Activated naive CD8-positive, alpha-beta T cell treated with anti-CD3 and anti-CD28 coated beads for 36 hours (primary cell): ENCODE results near the gene PPOX. TPM values are rescaled to one million over a fixed set of nuclear protein-coding genes. Genes with fewer than 3 reads are reported as not detected.

Experiments used
- DNase-seq: peaks from one replicate; pipeline ENCODE4 v3.0.0; 2021
- H3K27ac Mint-ChIP-seq: one replicate; pipeline ENCODE4 v1.8.0; 2022; ENCODE audit warnings: mild to moderate bottlenecking, moderate library complexity, mixed read lengths
- H3K27me3 Mint-ChIP-seq: one replicate; pipeline ENCODE4 v1.8.0; 2022; ENCODE audit warnings: mild to moderate bottlenecking, mixed read lengths
- H3K36me3 Mint-ChIP-seq: one replicate; pipeline ENCODE4 v1.8.0; 2021; ENCODE audit warnings: mild to moderate bottlenecking, mixed read lengths
- H3K4me1 Mint-ChIP-seq: one replicate; pipeline ENCODE4 v1.8.0; 2021; ENCODE audit warnings: mixed read lengths
- H3K4me3 Mint-ChIP-seq: one replicate; pipeline ENCODE4 v1.8.0; 2022; ENCODE audit warnings: mild to moderate bottlenecking, moderate library complexity, mixed read lengths
- H3K9me3 Mint-ChIP-seq: one replicate; pipeline ENCODE4 v1.8.0; 2022; ENCODE audit warnings: mixed read lengths
- total RNA-seq, 2 experiments: library from RNA; stranded (reverse); gene quantifications; one replicate each; pipeline ENCODE4 v1.2.3, GENCODE V29; 2021

PPOX gene
- total RNA-seq, 2 experiments from 2014 or later = 20.1 to 20.8 TPM

DNA sequence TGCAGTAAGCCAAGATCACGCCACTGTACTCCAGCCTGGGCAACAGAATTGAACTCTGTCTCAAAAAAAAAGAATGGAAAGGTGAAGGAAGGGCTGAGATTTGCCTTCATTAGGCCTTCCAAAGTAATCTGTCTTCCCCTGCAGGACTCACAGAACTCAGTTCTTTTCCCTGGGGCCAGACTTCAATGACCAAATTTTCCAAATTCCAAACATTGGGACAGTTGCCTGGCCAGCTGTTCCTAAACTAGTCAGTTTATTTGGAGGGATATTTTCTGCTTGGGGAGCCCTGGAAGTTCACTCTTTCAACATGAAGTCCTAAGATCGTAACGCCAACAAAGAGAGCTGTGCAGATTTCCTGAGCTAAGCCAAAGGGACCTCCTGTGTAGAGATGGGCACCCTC lies 28.3 kb upstream of the PPOX start:
- Mint-ChIP-seq H3K9me3 (no peaks in the 10 kb centered on the region), H3K27ac (no peak overlapping the region), H3K27me3 (no peaks in the 10 kb centered on the region), H3K4me1 (peaks cover 7% of the 10 kb centered on the region), H3K36me3 (peaks cover 5% of the 10 kb centered on the region), H3K4me3 (no peak overlapping the region)
- DNase-seq = no peak

DNA sequence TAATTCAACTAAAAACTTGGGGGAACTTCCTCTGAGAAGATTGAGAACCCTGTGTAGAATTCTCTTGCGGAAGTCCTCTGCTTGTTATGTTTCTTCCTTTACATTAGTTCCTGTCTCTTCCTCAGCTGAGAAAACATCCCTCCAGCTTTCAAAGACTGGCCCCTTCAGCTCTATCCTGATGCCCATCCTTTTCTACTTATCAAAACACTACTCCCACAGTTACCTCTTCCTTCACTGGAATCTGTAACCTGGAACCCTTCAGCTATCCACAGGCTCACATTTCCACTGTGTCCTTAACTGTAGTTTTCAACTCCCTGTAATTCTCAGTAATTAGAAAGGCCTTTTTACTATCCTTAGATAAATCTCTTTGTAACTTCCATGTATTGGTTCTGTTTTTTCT lies 27.8 kb upstream of the PPOX start:
- Mint-ChIP-seq H3K36me3 (peaks cover 5% of the 10 kb centered on the region), H3K27ac (no peak overlapping the region), H3K4me3 (no peak overlapping the region), H3K27me3 (no peaks in the 10 kb centered on the region), H3K9me3 (no peaks in the 10 kb centered on the region), H3K4me1 (peaks cover 7% of the 10 kb centered on the region)
- no peak for DNase-seq

- peaks cover 7% of the 10 kb centered on the region for H3K4me1 Mint-ChIP-seq
- no peak overlapping the region for H3K4me3 Mint-ChIP-seq
- H3K9me3 Mint-ChIP-seq = no peaks in the 10 kb centered on the region
- peaks cover 5% of the 10 kb centered on the region for H3K36me3 Mint-ChIP-seq
- DNase-seq = no peak
- H3K27ac Mint-ChIP-seq = no peak overlapping the region
- H3K27me3 Mint-ChIP-seq = no peaks in the 10 kb centered on the region
Measured at GRCh38 chr1:161139766-161140165, 26.5 kb upstream of the PPOX start.

GRCh38 chr1:161140755-161141400 lies 25.3 kb upstream of the PPOX start:
- Mint-ChIP-seq H3K27ac (no peak overlapping the region), H3K4me1 (peaks cover 2% of the 10 kb centered on the region), H3K4me3 (no peak overlapping the region), H3K36me3 (peaks cover under 1% of the 10 kb centered on the region), H3K27me3 (no peaks in the 10 kb centered on the region), H3K9me3 (no peaks in the 10 kb centered on the region)
- no peak for DNase-seq

- no peaks in the 10 kb centered on the region for H3K27me3 Mint-ChIP-seq
- H3K4me3 Mint-ChIP-seq = no peak overlapping the region
- H3K27ac Mint-ChIP-seq = no peak overlapping the region
- no peaks in the 10 kb centered on the region for H3K9me3 Mint-ChIP-seq
- no peak for DNase-seq
- no peaks in the 10 kb centered on the region for H3K4me1 Mint-ChIP-seq
- H3K36me3 Mint-ChIP-seq = no peaks in the 10 kb centered on the region
Measured at GRCh38 chr1:161145832-161146231, 20.4 kb upstream of the PPOX start.

- no peak for DNase-seq
- Mint-ChIP-seq H3K4me3 (peak overlapping the region; percentile 94), H3K9me3 (no peaks in the 10 kb centered on the region), H3K27ac (peak overlapping the region; percentile 85), H3K36me3 (peaks cover 9% of the 10 kb centered on the region), H3K4me1 (peaks cover 10% of the 10 kb centered on the region), H3K27me3 (no peaks in the 10 kb centered on the region)
Measured at GRCh38 chr1:161153176-161153575, 13.1 kb upstream of the PPOX start.

- peak within 1 kb of the TSS; percentile 94 for H3K4me3 Mint-ChIP-seq
- peak within 1 kb of the TSS; percentile 100 for H3K27ac Mint-ChIP-seq
- no peaks in the 10 kb centered on the region for H3K9me3 Mint-ChIP-seq
- peak; percentile 81 for DNase-seq
- no peaks in the 10 kb centered on the region for H3K27me3 Mint-ChIP-seq
- peaks cover 9% of the 10 kb centered on the region for H3K36me3 Mint-ChIP-seq
- peaks cover 16% of the 10 kb centered on the region for H3K4me1 Mint-ChIP-seq
Measured at GRCh38 chr1:161153682-161154337, 12.4 kb upstream of the PPOX start, which contains the start of gene UFC1. TSS of gene UFC1 (plus strand) at chr1:161153978. CDS start at chr1:161153998, 20 bp downstream.

GRCh38 chr1:161157867-161158266 lies 8.4 kb upstream of the PPOX start:
- no peaks in the 10 kb centered on the region for H3K9me3 Mint-ChIP-seq
- peaks cover 39% of the 10 kb centered on the region for H3K4me1 Mint-ChIP-seq
- H3K27ac Mint-ChIP-seq = no peak overlapping the region
- H3K27me3 Mint-ChIP-seq = no peaks in the 10 kb centered on the region
- no peak for DNase-seq
- peaks cover 11% of the 10 kb centered on the region for H3K36me3 Mint-ChIP-seq
- no peak overlapping the region for H3K4me3 Mint-ChIP-seq

DNA sequence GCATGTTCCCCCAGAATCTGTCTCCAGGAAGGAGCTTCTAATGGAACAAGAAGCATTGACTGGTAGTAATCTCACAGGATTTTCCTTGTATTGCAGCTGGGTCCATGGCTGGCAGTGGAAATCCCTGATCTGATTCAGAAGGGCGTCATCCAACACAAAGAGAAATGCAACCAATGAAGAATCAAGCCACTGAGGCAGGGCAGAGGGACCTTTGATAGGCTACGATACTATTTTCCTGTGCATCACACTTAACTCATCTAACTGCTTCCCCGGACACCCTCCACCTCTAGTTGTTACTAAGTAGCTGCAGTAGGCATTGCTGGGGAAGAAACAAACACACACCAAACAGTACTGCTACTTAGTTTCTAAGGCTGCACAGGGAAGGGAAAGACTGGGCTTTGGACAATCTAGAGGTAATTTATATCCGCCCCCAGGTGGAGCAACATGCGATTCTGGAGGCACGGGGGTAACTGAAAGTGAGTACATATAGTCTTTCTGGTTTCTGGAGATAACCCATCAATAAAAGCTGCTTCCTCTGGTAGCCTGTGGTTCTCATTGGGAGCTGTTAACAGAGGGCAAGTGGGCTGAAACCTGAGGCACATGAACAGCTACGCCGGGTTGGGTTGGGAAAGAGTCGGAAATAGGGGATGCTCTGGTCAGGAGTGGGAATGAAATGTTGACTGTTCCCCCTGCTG lies 7.8 kb upstream of the PPOX start:
- peaks cover 40% of the 10 kb centered on the region for H3K4me1 Mint-ChIP-seq

DNA sequence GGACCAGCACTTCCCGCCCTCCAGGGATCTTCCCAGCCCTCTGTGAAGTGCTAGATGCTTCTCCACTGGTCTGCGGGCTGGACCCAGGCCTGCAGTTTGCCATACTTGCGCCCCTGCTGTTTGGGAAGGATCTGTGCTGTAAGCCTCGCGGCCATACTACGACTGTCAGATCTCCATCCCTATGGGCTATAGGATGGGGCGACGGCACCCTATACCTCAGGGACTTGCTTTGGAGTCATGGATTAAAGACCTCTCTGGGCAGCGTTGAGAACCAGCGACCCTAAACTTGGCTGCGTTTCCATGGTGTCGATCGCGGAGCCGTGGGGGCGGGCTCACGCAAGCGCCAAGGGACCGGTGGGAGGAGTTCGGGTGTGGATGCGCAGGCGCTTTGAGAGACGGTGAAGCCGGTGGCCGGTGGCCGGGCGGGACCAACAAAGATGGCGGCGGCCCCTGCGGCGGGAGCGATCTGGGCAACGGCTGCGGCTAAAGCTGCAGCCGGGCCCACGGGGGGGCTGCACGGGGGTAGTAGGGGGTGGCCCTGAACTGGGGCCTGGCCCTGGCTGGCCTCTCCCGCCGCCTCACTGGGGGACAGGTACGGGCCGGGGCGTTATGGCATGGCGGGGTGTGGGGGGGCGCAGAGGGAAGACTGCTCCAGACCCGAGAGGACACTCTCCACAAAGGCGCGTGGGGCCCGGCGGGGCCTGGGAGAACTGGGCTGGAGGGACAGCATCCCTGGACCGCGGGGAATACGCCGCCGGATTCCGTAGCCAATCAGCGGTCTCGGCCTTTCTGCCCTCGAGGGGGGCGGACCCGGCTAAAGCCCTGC lies 6.9 kb upstream of the PPOX start, which contains the start of gene USP21:
Gene USP21 (plus strand): TSS at position 414 of the 826 bp plus-strand sequence. CDS start 1,141 bp downstream, outside the sequence.
- H3K36me3 Mint-ChIP-seq = peaks cover 18% of the 10 kb centered on the region
- no peaks in the 10 kb centered on the region for H3K27me3 Mint-ChIP-seq
- H3K9me3 Mint-ChIP-seq = no peaks in the 10 kb centered on the region
- H3K4me3 Mint-ChIP-seq = peak within 1 kb of the TSS; percentile 84
- H3K4me1 Mint-ChIP-seq = peaks cover 40% of the 10 kb centered on the region
- DNase-seq = peak; percentile 92
- peak within 1 kb of the TSS; percentile 86 for H3K27ac Mint-ChIP-seq

More for the DNA sequence above, 7.8 kb upstream of the PPOX start:
- DNase-seq = no peak
- H3K4me3 Mint-ChIP-seq = peak overlapping the region; percentile 84
- H3K9me3 Mint-ChIP-seq = no peaks in the 10 kb centered on the region
- peak overlapping the region; percentile 86 for H3K27ac Mint-ChIP-seq
- peaks cover 16% of the 10 kb centered on the region for H3K36me3 Mint-ChIP-seq
- H3K27me3 Mint-ChIP-seq = no peaks in the 10 kb centered on the region

GRCh38 chr1:161159913-161160243 lies 6.3 kb upstream of the PPOX start:
- DNase-seq = no peak
- Mint-ChIP-seq H3K4me1 (peaks cover 40% of the 10 kb centered on the region), H3K9me3 (no peaks in the 10 kb centered on the region), H3K27me3 (no peaks in the 10 kb centered on the region), H3K4me3 (peak overlapping the region; percentile 84), H3K36me3 (peaks cover 22% of the 10 kb centered on the region), H3K27ac (peak overlapping the region; percentile 86)

- DNase-seq = no peak
- H3K36me3 Mint-ChIP-seq = peaks cover 20% of the 10 kb centered on the region
- no peaks in the 10 kb centered on the region for H3K9me3 Mint-ChIP-seq
- no peaks in the 10 kb centered on the region for H3K27me3 Mint-ChIP-seq
- peaks cover 41% of the 10 kb centered on the region for H3K4me1 Mint-ChIP-seq
- H3K4me3 Mint-ChIP-seq = peak overlapping the region; percentile 84
- no peak overlapping the region for H3K27ac Mint-ChIP-seq
Measured at GRCh38 chr1:161160671-161161145, 5.5 kb upstream of the PPOX start.

DNA sequence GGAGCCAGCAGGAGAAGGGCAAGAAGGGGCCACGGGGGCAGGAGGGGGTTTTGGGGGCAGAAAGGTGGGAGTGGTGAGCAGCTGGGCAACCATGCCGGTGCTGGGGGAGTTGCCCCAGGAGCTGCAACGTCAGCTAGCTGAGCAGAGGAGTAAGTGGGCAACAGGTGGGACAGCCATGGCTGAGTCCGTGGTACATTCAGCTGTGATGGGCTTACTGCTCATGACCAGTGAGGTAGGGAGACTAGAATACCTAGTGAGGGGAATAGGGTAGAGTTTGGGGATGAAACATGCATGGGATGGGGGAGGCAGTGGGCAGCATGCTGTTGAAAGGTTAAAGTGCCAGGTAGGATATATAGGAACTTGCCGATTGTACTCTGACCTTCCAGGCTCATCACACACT lies 4.6 kb upstream of the PPOX start:
- Mint-ChIP-seq H3K9me3 (no peaks in the 10 kb centered on the region), H3K4me1 (peaks cover 40% of the 10 kb centered on the region), H3K27ac (peak overlapping the region; percentile 13), H3K27me3 (no peaks in the 10 kb centered on the region), H3K36me3 (peaks cover 18% of the 10 kb centered on the region), H3K4me3 (no peak overlapping the region)
- no peak for DNase-seq

DNA sequence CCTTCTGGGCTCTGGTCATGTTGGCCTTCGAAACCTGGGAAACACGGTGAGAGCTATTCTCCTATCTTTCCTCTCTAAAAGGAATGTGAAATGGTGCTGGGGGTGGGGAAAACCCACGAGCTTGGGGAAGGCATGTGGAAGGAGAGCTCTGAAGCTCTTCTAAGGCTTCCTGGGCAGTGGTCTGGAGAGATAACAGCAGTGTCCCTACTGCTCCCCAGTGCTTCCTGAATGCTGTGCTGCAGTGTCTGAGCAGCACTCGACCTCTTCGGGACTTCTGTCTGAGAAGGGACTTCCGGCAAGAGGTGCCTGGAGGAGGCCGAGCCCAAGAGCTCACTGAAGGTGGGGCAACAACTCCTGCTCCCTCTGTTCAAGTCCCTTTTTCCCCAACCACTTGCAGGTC lies 4.2 kb upstream of the PPOX start:
- Mint-ChIP-seq H3K27ac (peak overlapping the region; percentile 13), H3K27me3 (no peaks in the 10 kb centered on the region), H3K9me3 (no peaks in the 10 kb centered on the region), H3K4me1 (peaks cover 42% of the 10 kb centered on the region), H3K4me3 (no peak overlapping the region), H3K36me3 (peaks cover 18% of the 10 kb centered on the region)
- DNase-seq = no peak

DNA sequence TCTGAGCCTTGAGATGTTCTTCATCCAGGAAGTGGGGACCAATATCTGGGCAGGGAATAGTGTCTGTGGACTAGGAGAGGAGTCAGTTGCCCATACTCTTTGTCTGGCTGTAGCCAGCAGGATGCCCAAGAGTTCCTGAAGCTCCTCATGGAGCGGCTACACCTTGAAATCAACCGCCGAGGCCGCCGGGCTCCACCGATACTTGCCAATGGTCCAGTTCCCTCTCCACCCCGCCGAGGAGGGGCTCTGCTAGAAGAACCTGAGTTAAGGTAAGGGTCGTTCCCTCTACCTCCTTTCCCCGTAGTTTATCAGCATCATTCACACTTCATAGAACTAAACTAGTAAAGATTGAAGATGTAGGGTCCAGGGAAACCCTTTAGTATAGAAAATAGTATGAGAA lies 3.4 kb upstream of the PPOX start:
- DNase-seq = no peak
- no peak overlapping the region for H3K4me3 Mint-ChIP-seq
- H3K27ac Mint-ChIP-seq = no peak overlapping the region
- no peaks in the 10 kb centered on the region for H3K27me3 Mint-ChIP-seq
- no peaks in the 10 kb centered on the region for H3K9me3 Mint-ChIP-seq
- H3K36me3 Mint-ChIP-seq = peaks cover 16% of the 10 kb centered on the region
- peaks cover 47% of the 10 kb centered on the region for H3K4me1 Mint-ChIP-seq
